Coronary artery (tissue), 2 donors: ENCODE results near the gene OR4D1.

Experiments
- DNase-seq: peaks from one replicate; pipeline ENCODE4 v3.0.0-alpha.2; 2017; ENCODE audit warnings: low spot score
- H3K27ac ChIP-seq, 2 donors: fragments of 200-600 bp; sonication (generic); one replicate each; pipeline ENCODE4 v1.5.1; 2016 to 2019
- H3K4me3 ChIP-seq: fragments of 200-600 bp; sonication (generic); 2 replicates; pipeline ENCODE4 v1.5.1; 2016; ENCODE audit warnings: mild to moderate bottlenecking, moderate library complexity
- TF ChIP-seq, protein P1 (sequence below): fragments of 200-600 bp; sonication (generic); IDR thresholded peaks from one replicate; pipeline ENCODE4 v1.5.1; 2019; ENCODE audit warnings: antibody characterized with exemption

OR4D1 gene

DNA sequence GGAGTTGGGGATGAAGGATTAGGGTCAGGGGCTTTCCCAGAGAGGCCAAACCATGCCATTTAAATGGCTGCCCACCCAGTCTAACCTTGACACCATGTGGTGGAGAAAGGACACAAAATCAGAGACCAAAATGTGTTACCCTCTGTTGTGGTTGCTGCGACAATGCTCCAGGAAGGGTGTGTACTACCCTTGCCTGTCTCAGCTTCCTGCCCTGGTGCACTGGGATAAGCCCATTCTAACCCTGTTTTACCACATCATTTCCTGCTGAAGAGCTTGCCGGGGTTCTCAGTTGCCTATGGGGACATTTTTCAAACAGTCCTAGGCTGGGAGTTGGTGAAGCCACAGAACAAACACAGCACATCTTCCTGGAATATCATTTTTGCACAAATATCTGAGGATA is 4.9 kb downstream of the OR4D1 start:
- no peak for DNase-seq
- H3K4me3 ChIP-seq = no peak overlapping the region
- H3K27ac ChIP-seq = no peak overlapping the region
- TF ChIP-seq, protein P1, sequence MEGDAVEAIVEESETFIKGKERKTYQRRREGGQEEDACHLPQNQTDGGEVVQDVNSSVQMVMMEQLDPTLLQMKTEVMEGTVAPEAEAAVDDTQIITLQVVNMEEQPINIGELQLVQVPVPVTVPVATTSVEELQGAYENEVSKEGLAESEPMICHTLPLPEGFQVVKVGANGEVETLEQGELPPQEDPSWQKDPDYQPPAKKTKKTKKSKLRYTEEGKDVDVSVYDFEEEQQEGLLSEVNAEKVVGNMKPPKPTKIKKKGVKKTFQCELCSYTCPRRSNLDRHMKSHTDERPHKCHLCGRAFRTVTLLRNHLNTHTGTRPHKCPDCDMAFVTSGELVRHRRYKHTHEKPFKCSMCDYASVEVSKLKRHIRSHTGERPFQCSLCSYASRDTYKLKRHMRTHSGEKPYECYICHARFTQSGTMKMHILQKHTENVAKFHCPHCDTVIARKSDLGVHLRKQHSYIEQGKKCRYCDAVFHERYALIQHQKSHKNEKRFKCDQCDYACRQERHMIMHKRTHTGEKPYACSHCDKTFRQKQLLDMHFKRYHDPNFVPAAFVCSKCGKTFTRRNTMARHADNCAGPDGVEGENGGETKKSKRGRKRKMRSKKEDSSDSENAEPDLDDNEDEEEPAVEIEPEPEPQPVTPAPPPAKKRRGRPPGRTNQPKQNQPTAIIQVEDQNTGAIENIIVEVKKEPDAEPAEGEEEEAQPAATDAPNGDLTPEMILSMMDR = no peak

DNA sequence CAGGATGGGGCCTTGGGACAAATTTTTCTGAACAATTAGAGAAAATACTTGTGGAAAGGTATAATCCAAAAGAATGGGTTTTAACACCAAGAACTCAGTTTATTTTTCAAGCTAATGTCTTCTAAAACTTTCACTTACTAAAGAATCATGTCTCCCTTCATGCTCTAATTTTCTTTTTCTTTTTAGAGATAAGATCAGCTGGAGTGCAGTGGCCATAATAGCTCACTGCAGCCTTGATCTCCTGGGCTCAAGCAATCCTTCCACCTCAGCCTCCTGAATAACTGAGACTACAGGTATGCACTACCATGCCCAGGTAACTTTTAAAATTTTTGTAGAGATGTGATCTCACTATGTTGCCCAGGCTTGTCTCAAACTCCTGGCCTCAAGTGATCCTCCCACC is 5.5 kb downstream of the OR4D1 start:
- TF ChIP-seq, protein P1 = no peak
- Histone ChIP-seq H3K4me3 (no peak overlapping the region), H3K27ac (no peak overlapping the region)
- DNase-seq = no peak

DNA sequence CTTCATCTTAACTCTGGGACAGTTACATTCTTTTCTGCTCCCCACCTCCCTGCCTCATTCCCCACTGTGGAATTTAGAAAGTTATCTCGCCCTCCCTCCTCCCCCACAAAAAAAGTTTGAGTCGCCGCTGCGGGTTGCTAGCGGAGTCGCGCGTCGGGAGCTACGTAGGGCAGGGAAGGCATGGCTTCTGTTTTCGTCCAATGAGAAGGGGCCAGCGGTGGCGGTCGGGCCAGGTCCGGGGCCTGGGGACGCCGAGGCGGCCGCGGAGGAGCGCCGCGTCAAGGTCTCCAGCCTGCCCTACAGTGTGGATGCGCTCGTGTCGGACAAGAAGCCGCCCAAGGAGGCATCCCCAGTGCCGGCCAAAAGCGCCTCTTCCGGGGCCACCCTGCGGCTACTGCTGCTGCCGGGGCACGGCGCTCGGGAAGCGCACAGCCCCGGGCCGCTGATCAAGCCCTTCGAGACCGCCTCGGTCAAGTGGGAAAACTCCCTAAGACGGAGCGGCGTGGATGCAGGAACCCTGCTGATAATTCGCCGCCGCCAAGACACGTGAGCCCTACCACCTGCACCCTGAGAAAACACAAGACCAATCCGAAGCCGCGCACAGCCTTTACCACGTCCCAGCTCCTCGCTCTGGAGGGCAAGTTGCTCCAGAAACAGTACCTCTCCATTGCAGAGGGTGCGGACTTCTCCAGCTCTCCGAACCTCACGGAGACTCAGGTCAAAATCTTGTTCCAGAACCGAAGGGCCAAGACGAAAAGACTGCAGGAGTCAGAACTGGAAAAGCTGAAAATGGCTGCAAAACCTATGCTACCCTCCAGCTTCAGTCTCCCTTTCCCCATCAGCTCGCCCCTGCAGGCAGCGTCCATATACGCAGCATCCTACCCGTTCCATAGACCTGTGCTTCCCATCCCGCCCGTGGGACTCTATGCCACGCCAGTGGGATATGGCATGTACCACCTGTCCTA is 8.9 kb downstream of the OR4D1 start:
- DNase-seq = no peak
- no peak overlapping the region for H3K27ac ChIP-seq
- peak overlapping the region; percentile 65 for H3K4me3 ChIP-seq

DNA sequence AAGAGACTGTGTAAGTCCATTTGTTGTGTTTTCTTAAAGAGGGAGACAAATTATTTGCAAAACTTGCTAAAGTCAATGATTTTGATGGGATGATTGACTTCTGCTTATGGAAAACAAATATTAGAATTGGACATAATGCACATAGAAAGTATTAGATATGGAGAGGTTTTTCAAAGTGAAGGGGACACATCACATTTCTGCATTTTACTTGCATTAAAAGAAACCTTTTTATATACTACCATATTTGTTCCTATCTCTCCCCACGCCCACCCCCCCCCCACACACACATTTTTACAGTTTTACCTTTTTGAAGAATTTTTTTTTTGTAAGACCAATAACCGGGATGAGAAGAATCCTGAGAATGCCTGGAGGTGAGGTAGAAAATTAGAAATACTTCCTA is 10.0 kb downstream of the OR4D1 start:
- Histone ChIP-seq H3K27ac (no peak overlapping the region), H3K4me3 (no peak overlapping the region)
- TF ChIP-seq, protein P1 = no peak
- no peak for DNase-seq

More for the DNA sequence above, 8.9 kb downstream of the OR4D1 start:
- TF ChIP-seq, protein P1 = no peak

DNA sequence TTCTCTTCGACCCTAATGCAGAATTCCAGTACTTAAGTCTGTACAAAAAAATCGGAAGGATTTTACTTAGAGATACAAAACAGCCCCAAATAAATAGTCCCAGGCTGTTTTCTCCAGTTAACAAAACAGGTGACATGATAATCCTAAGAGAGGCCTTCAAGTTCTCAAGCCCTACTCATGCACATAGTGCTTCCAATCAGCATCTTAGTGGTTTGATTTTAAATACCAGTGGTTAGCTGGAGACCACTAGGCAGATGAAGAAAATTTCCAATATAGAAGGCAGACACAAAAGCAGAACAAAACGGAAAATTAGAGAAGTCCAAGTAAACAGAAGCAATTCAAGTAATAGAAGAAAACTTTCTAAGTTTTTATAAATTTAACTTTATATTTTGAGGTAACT is 13.4 kb downstream of the OR4D1 start:
- TF ChIP-seq, protein P1 = no peak
- DNase-seq = no peak
- no peak overlapping the region for H3K27ac ChIP-seq
- H3K4me3 ChIP-seq = no peak overlapping the region

DNA sequence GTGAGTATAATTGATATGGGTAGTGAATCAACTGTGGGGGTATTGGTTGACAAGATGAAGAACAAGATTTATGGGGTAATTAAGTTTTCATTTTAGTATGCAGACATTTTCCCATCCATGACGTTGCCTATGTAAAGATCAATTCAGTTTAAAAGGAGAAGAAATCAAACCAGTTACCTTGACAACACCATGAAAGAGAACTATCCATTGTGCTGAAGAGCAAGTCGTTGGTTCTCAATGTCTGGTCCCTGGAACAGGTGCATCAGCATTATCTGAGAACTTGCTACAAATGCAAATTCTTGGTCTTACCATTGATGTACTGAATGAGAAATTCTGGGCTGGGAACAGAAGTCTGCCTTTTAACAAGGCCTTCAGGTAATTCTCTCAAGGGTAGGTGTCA is 17.8 kb downstream of the OR4D1 start:
- no peak overlapping the region for H3K27ac ChIP-seq
- H3K4me3 ChIP-seq = no peak overlapping the region
- TF ChIP-seq, protein P1 = no peak
- no peak for DNase-seq

DNA sequence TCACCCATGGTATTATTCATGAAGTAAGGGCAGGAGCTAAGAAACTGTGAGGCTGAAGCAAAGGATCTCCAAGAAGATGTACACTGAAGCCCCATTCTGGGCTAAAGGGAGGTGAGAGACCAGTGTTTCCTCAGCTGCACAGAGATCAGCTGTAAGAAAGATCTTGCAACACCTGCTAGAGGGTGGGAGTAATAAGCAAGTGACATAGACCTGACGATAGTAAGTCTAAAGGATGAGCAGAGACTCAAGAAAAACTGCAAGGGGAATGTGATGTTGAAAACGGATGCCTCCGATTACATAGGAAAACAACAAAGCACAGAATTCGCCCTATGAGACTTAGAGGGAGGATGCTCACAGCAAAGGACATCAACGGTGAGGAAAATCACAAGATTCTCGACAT is 18.5 kb downstream of the OR4D1 start, which contains the start of gene OR4D2:
Gene OR4D2 (plus strand): TSS at position 301 of the 400 bp plus-strand sequence. CDS start 2,674 bp downstream, outside the sequence.
- DNase-seq = no peak
- TF ChIP-seq, protein P1 = no peak
- Histone ChIP-seq H3K4me3 (no peak within 1 kb of the TSS), H3K27ac (no peak within 1 kb of the TSS)
